NCI-H146 (cell line): Measurements from ENCODE around the gene JAKMIP3.

ENCODE experiments used
- DNase-seq: peaks from one replicate; lab custom pipeline; 2025; lab: John Stamatoyannopoulos, UW

Gene JAKMIP3

GRCh38 chr10:132099389-132100090 is 33.8 kb downstream of the JAKMIP3 start:
- no peak for DNase-seq

GRCh38 chr10:132100091-132100481 is 34.3 kb downstream of the JAKMIP3 start:
- DNase-seq = no peak

- DNase-seq = no peak
These were observed 35.0 kb downstream of the JAKMIP3 start for GRCh38 chr10:132100556-132101349.

- DNase-seq = peak; percentile 13
These were observed 35.8 kb downstream of the JAKMIP3 start for GRCh38 chr10:132101529-132101928.

GRCh38 chr10:132102071-132102716 is 36.4 kb downstream of the JAKMIP3 start:
- no peak for DNase-seq

GRCh38 chr10:132102717-132103110 is 37.0 kb downstream of the JAKMIP3 start:
- no peak for DNase-seq

GRCh38 chr10:132103116-132103910 is 37.6 kb downstream of the JAKMIP3 start:
- no peak for DNase-seq

GRCh38 chr10:132104062-132104461 is 38.3 kb downstream of the JAKMIP3 start:
- DNase-seq = no peak

GRCh38 chr10:132104471-132105301 is 38.9 kb downstream of the JAKMIP3 start:
- DNase-seq = no peak

- DNase-seq = no peak
These were observed 39.7 kb downstream of the JAKMIP3 start for GRCh38 chr10:132105302-132105995.

GRCh38 chr10:132106431-132106830 is 40.7 kb downstream of the JAKMIP3 start:
- DNase-seq = no peak

- peak; percentile 64 for DNase-seq
These were observed 41.6 kb downstream of the JAKMIP3 start for GRCh38 chr10:132107186-132107948.

- no peak for DNase-seq
These were observed 42.5 kb downstream of the JAKMIP3 start for GRCh38 chr10:132107949-132108877.

GRCh38 chr10:132109341-132110110 is 43.8 kb downstream of the JAKMIP3 start:
- DNase-seq = no peak

GRCh38 chr10:132110111-132110521 is 44.4 kb downstream of the JAKMIP3 start:
- DNase-seq = no peak

- DNase-seq = no peak
These were observed 45.0 kb downstream of the JAKMIP3 start for GRCh38 chr10:132110713-132111112.

- no peak for DNase-seq
These were observed 45.5 kb downstream of the JAKMIP3 start for GRCh38 chr10:132111121-132111731.
